ENCODE measurements around the gene NDRG2.

The NDRG2 gene

DNA sequence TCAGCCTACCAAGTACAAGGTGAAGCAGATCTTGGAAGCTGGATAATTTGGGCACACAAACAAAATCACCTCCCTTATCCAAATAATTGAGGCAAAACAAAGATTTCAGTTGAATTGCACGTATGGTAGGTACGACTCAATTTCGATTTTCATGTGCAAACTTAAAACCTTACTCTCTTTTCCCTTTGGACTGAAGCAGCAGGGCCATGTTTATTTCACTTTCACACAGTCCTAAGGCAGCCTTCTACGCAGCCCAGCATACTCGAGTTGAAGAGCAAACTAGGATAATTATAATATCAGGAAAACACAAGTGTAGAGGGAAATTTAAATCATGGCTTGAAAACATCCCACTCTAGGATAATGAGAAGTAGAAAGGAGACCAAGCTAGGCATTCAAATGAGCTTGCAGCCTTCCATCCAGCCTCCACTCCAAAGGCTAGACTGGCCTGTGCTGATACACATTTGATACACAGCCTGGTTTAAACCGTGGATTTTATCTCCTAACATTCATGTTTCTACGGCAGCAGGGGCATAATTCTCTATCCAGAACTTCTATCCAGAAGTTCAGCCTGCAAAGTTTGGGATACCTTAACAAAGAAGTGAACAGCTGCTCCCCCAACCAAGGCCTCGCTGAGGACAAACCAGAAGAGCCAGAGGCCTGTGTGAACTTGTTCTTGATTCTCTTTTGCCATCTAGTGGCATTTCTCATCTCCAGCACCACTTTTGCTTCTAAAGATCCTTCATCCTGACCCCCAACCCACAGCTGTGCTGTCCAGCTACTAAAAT is 14.9 kb upstream of the NDRG2 start:
- H3K4me3 ChIP-seq (ENCODE audit: low read depth, low read length), result no peak overlapping the region
- TF ChIP-seq, protein P1, sequence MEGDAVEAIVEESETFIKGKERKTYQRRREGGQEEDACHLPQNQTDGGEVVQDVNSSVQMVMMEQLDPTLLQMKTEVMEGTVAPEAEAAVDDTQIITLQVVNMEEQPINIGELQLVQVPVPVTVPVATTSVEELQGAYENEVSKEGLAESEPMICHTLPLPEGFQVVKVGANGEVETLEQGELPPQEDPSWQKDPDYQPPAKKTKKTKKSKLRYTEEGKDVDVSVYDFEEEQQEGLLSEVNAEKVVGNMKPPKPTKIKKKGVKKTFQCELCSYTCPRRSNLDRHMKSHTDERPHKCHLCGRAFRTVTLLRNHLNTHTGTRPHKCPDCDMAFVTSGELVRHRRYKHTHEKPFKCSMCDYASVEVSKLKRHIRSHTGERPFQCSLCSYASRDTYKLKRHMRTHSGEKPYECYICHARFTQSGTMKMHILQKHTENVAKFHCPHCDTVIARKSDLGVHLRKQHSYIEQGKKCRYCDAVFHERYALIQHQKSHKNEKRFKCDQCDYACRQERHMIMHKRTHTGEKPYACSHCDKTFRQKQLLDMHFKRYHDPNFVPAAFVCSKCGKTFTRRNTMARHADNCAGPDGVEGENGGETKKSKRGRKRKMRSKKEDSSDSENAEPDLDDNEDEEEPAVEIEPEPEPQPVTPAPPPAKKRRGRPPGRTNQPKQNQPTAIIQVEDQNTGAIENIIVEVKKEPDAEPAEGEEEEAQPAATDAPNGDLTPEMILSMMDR (IDR thresholded peaks at IDR 0.05; ENCODE audit: borderline replicate concordance, insufficient read depth, low read depth, low read length), result peak; percentile 48

DNA sequence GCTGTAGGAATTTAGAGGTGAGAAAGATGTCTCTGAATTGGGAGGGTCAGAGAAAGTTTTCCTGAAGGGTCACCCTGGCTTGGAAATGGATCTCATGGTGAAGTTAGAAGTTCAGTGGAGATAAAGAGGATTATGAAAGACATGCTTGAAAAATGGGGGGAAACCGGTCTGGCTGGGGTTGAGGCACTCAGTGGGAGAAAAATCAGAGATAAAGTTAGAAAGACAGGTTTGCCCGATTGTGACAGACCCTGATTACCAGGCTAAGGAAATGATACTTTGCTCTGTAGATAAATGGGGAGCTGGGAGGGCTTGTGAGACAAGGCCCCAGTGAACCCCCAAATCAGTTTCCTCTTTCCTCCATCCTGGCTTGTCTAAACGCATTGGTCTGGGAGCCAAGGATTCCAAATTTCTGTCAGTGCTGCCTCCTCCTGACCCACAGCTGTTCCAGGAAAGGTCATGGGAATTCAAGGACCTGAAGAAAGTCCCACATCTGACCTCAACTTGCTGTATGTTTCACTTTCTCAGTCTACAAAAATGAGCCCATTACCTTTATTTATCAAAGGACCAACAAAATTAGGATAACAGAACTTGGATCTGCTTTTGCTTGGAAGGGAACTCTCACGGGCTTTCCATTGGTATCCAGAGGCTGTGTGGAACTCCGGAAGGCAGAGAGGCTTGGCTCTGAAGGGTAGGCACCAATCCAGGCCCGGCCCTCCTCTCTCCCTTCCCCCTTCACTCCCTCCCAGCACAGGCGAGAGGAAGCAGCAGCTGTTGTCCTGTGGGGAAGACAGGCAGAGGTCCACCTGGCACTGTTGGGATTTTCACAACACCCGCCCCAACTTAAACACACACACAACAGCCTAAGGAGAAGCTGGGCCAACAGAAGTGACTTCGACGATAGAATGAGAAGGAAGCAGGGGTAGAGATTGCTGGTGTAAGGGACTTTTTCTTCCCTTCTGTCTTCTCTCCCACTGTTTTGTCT is 13.9 kb upstream of the NDRG2 start:
- TF ChIP-seq, protein P1 (IDR thresholded peaks at IDR 0.05; ENCODE audit: borderline replicate concordance, insufficient read depth, low read depth, low read length), result no peak
- H3K4me3 ChIP-seq (ENCODE audit: low read depth, low read length), result no peak overlapping the region

GRCh38 chr14:21037156-21037555 is 12.3 kb upstream of the NDRG2 start:
- no peak overlapping the region for H3K4me3 ChIP-seq (ENCODE audit: low read depth, low read length)

GRCh38 chr14:21036751-21037150 is 11.9 kb upstream of the NDRG2 start:
- TF ChIP-seq, protein P1 (IDR thresholded peaks at IDR 0.05; ENCODE audit: borderline replicate concordance, insufficient read depth, low read depth, low read length), result no peak
- H3K4me3 ChIP-seq (ENCODE audit: low read depth, low read length), result no peak overlapping the region

More at GRCh38 chr14:21037156-21037555, 12.3 kb upstream of the NDRG2 start:
- TF ChIP-seq, protein P1 (IDR thresholded peaks at IDR 0.05; ENCODE audit: borderline replicate concordance, insufficient read depth, low read depth, low read length), result no peak

- H3K4me3 ChIP-seq (ENCODE audit: low read depth, low read length), result no peak within 1 kb of the TSS
- TF ChIP-seq, protein P1 (IDR thresholded peaks at IDR 0.05; ENCODE audit: borderline replicate concordance, insufficient read depth, low read depth, low read length), result no peak
Observed at GRCh38 chr14:21034707-21035106, 9.8 kb upstream of the NDRG2 start, which contains the start of gene RNASE13. Gene RNASE13, minus strand, starts transcription at chr14:21034807. Its CDS starts 519 bp downstream, at chr14:21034288.

DNA sequence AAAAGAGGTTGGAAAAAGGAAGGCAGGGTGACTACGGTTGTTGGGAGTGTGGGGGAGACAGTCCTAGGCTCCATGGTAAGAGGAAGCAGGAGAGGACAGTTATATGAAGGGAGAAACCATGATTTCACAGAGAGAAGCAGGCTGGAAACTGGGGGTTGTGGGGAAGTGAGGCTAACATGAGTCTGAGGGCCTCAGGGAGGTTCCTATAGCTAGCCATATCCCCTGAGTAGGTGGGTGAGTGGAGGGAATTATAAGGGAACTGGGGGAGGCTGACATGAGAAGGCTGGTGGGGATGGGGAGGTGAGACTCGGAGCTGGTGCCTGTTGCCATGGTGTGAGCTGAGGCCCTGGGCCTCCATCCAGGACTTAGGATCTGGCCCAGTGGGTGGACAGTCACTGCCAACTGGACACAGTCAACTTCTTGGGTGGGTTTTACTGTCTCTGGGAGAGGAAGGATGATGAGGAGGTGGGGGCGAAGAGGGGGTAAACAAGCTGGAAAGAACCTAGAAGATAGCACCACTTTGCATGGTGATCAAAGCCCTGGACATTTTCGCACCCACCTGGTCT is 8.4 kb upstream of the NDRG2 start:
- no peak overlapping the region for H3K4me3 ChIP-seq (ENCODE audit: low read depth, low read length)
- TF ChIP-seq, protein P1 (IDR thresholded peaks at IDR 0.05; ENCODE audit: borderline replicate concordance, insufficient read depth, low read depth, low read length), result no peak
